SK-N-SH treated with all-trans-retinoic acid at 6 μM for 48 hours (cell line): Measurements from ENCODE around the gene ARMH1.
"Not testable (repeated sequence)": the region's sequence is repeated elsewhere in the genome, so short reads cannot be mapped to it uniquely, and the experiment has no call there.

ENCODE experiments used
- ATAC-seq: fragments of 200-7000 bp; cut with Tn5 transposase; 3 replicates; pipeline ENCODE4 v1.9.1; 2020; ENCODE audit warnings: mild to moderate bottlenecking, moderate library complexity
- ARNTL ChIP-seq: fragments of 450-650 bp; formaldehyde crosslinking; IDR thresholded peaks from 2 replicates; pipeline ENCODE4 v1.5.0; 2020; ENCODE audit warnings: low read depth, mild to moderate bottlenecking, moderate library complexity, borderline replicate concordance
- BACH2 ChIP-seq: fragments of 250-450 bp; sonication (Bioruptor Pico); IDR thresholded peaks from 2 replicates; pipeline ENCODE4 v1.9.0; 2021; ENCODE audit warnings: mild to moderate bottlenecking, borderline replicate concordance
- CREB5 ChIP-seq: fragments of 250-450 bp; sonication (Bioruptor Pico); IDR thresholded peaks from 2 replicates; pipeline ENCODE4 v1.5.1; 2020; ENCODE audit warnings: low read depth, mild to moderate bottlenecking, moderate library complexity
- CSDC2 ChIP-seq: fragments of 250-450 bp; sonication (Bioruptor Pico); IDR thresholded peaks from 2 replicates; pipeline ENCODE4 v1.5.0; 2020; ENCODE audit warnings: mild to moderate bottlenecking, moderate library complexity
- ESRRG ChIP-seq: fragments of 250-450 bp; sonication (Bioruptor Pico); IDR thresholded peaks from 2 replicates; pipeline ENCODE4 v1.6.1; 2021; ENCODE audit warnings: mild to moderate bottlenecking
- GLIS3 ChIP-seq: fragments of 250-450 bp; sonication (Bioruptor Pico); IDR thresholded peaks from 2 replicates; pipeline ENCODE4 v1.5.0; 2020; ENCODE audit warnings: mild to moderate bottlenecking, moderate library complexity
- ISL1 ChIP-seq: fragments of 250-450 bp; sonication (Bioruptor Pico); IDR thresholded peaks from 2 replicates; pipeline ENCODE4 v2.1.2; 2022; ENCODE audit warnings: mild to moderate bottlenecking, moderate library complexity
- OSR1 ChIP-seq: fragments of 250-450 bp; sonication (Bioruptor Pico); IDR thresholded peaks from 2 replicates; pipeline ENCODE4 v1.8.0; 2022; ENCODE audit warnings: moderate library complexity, mild to moderate bottlenecking, inconsistent platforms
- PATZ1 ChIP-seq: fragments of 250-450 bp; sonication (Bioruptor Pico); IDR thresholded peaks from 2 replicates; pipeline ENCODE4 v1.8.0; 2020; ENCODE audit warnings: mild to moderate bottlenecking, moderate library complexity, borderline replicate concordance
- POU6F1 ChIP-seq: fragments of 250-450 bp; sonication (Bioruptor Pico); IDR thresholded peaks from 2 replicates; pipeline ENCODE4 v1.8.0; 2021; ENCODE audit warnings: low read depth, mild to moderate bottlenecking, moderate library complexity, borderline replicate concordance
- PPARA ChIP-seq: fragments of 250-450 bp; sonication (Bioruptor Pico); IDR thresholded peaks from 2 replicates; pipeline ENCODE4 v1.5.0; 2020; ENCODE audit warnings: mild to moderate bottlenecking, borderline replicate concordance
- RARB ChIP-seq: fragments of 250-450 bp; sonication (Bioruptor Pico); IDR thresholded peaks from 2 replicates; pipeline ENCODE4 v1.8.0; 2021; ENCODE audit warnings: mild to moderate bottlenecking, moderate library complexity
- TCF4 ChIP-seq: fragments of 250-450 bp; sonication (Bioruptor Pico); IDR thresholded peaks from 2 replicates; pipeline ENCODE4 v1.8.0; 2021; ENCODE audit warnings: mild to moderate bottlenecking, moderate library complexity, borderline replicate concordance
- TOX ChIP-seq: fragments of 250-450 bp; sonication (Bioruptor Pico); IDR thresholded peaks from 2 replicates; pipeline ENCODE4 v1.8.0; 2021; ENCODE audit warnings: mild to moderate bottlenecking, moderate library complexity, borderline replicate concordance
- TSHZ2 ChIP-seq: fragments of 250-450 bp; sonication (Bioruptor Pico); IDR thresholded peaks from 2 replicates; pipeline ENCODE4 v1.5.0; 2020; ENCODE audit warnings: mild to moderate bottlenecking, moderate library complexity
- ZC3H10 ChIP-seq: fragments of 250-450 bp; sonication (Bioruptor Pico); IDR thresholded peaks from 2 replicates; pipeline ENCODE4 v1.5.1; 2021; ENCODE audit warnings: mild to moderate bottlenecking, moderate library complexity
- ZFP30 ChIP-seq: fragments of 450-650 bp; formaldehyde crosslinking; IDR thresholded peaks from 2 replicates; pipeline ENCODE4 v1.5.0; 2022; ENCODE audit warnings: mild to moderate bottlenecking, moderate library complexity
- ZNF565 ChIP-seq: fragments of 450-650 bp; formaldehyde crosslinking; conservative IDR thresholded peaks from 2 replicates; pipeline ENCODE4 v1.5.0; 2020; ENCODE audit warnings: low read depth, mild to moderate bottlenecking, moderate library complexity
- ZNF8 ChIP-seq: fragments of 450-650 bp; formaldehyde crosslinking; IDR thresholded peaks from 2 replicates; pipeline ENCODE4 v1.5.0; 2020; ENCODE audit warnings: mild to moderate bottlenecking, moderate library complexity

ARMH1 gene

DNA sequence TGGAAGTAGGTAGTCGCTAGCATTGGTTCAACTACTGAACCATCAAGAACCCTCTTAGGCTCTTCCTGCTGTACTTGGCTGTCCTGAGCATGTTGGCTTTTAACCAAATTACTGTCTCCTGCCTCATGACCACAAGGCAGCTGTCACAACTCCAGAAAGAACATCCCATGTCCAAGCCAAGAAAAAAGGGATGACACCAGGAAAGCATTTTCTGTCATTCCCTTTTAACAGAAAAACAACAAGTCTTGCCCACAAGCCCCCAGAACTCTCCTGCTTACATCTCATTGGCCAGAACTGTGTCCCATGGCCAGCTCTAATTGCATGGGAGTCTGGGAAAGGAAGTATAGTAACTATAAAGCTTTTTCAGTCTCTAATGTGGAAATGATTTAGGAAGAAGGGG, 58.9 kb downstream of the ARMH1 start (continued):
- no peak for TF ChIP-seq POU6F1 (CRISPR knock-in tag)
- TF ChIP-seq BACH2 (CRISPR knock-in tag) = no peak
- TF ChIP-seq GLIS3 (CRISPR knock-in tag) = no peak
- TF ChIP-seq OSR1 (CRISPR knock-in tag) = no peak
- no peak for TF ChIP-seq ZNF565 (CRISPR knock-in tag)
- TF ChIP-seq ZFP30 (CRISPR knock-in tag) = no peak
- TF ChIP-seq TOX (CRISPR knock-in tag) = no peak
- TF ChIP-seq TSHZ2 = no peak
- no peak for TF ChIP-seq CSDC2 (CRISPR knock-in tag)
- no peak for TF ChIP-seq ARNTL

DNA sequence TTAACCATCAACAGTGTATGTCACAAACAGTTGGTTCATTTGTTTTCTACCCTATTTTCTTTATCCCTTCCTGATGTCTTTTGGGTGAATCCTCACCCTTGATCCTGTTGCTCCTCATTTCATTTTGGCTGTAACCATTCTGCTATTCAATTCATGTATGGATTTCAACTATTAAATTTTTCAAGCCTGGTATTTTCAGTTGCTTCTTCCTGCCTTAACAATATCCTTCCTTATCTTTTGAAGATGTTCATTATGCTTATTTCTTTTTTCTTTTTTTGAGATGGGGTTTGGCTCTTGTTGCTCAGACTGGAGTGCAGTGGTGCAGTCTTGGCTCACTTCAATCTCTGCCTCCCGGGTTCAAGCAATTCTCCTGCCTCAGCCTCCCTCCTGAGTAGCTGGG, 59.3 kb downstream of the ARMH1 start:
- TF ChIP-seq ESRRG (CRISPR knock-in tag) (no peak), ARNTL (no peak), TOX (CRISPR knock-in tag) (no peak), ZC3H10 (CRISPR knock-in tag) (no peak), POU6F1 (CRISPR knock-in tag) (no peak)
- TF ChIP-seq, all 23 proteins: peak for 0
- no peak for ATAC-seq

DNA sequence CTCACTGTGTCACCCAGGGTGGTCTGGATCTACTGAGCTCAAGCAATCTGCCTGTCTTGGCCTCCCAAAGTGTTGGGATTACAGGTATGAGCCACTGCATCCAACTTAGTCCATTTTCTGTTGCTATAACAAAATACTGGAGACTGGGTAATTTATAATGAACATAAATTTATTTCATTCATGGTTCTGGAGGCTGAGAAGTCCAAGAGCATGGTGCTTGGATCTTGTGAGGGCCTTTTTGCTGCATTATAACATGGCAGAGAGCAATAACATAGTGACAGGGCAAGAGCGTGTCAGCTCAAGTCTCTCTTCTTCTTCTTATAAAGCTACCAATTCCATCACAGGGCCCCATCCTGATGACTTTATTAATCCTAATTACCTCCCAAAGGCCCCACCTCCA, 61.5 kb downstream of the ARMH1 start:
- ATAC-seq = no peak
- no peak for TF ChIP-seq POU6F1 (CRISPR knock-in tag)
- TF ChIP-seq CSDC2 (CRISPR knock-in tag) = no peak
- no peak for TF ChIP-seq BACH2 (CRISPR knock-in tag)
- TF ChIP-seq TOX (CRISPR knock-in tag) = no peak
- TF ChIP-seq ISL1 (CRISPR knock-in tag) = no peak
- no peak for TF ChIP-seq PPARA (CRISPR knock-in tag)
- TF ChIP-seq OSR1 (CRISPR knock-in tag) = no peak
- TF ChIP-seq ESRRG (CRISPR knock-in tag) = no peak
- no peak for TF ChIP-seq RARB (CRISPR knock-in tag)
- TF ChIP-seq GLIS3 (CRISPR knock-in tag) = no peak
- no peak for TF ChIP-seq PATZ1 (CRISPR knock-in tag)
- no peak for TF ChIP-seq TCF4 (CRISPR knock-in tag)
- TF ChIP-seq CREB5 (CRISPR knock-in tag) = no peak
- TF ChIP-seq ZNF8 (CRISPR knock-in tag) = no peak
- no peak for TF ChIP-seq TSHZ2
- no peak for TF ChIP-seq ZC3H10 (CRISPR knock-in tag)
- no peak for TF ChIP-seq ZFP30 (CRISPR knock-in tag)
- TF ChIP-seq, all 23 proteins: peak for 0

DNA sequence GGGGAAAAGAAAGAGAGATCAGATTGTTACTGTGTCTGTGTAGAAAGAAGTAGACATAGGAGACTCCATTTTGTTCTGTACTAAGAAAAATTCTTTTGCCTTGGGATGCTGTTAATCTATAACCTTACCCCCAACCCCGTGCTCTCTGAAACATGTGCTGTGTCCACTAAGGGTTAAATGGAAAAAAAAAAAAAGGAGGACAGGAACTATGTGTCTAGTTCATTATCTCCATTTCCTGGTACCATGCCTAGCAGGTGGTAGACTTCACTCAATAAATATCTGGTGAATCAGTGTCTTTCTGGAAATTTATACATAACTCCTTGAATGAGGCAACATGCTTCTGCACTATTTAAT, 64.4 kb downstream of the ARMH1 start:
- ATAC-seq = not testable (repeated sequence)
